WTC11 (cell line): ENCODE results near the gene MGAM2.

Experiments used
- ATF3 ChIP-seq: sonication (generic); formaldehyde crosslinking; conservative IDR thresholded peaks from 2 replicates; pipeline ENCODE4 v1.8.1; 2022; ENCODE audit warnings: mild to moderate bottlenecking, missing genetic modification reagents
- CTCF ChIP-seq: fragments of 200-600 bp; IDR thresholded peaks from 2 replicates; pipeline ENCODE4 v1.8.0; 2022; ENCODE audit warnings: antibody characterized with exemption
- MLX ChIP-seq: sonication (generic); formaldehyde crosslinking; IDR thresholded peaks from 2 replicates; pipeline ENCODE4 v1.8.1; 2023; ENCODE audit warnings: mild to moderate bottlenecking, missing genetic modification reagents, moderate library complexity
- NFE2L1 ChIP-seq: sonication (generic); formaldehyde crosslinking; IDR thresholded peaks from 2 replicates; pipeline ENCODE4 v1.8.1; 2023; ENCODE audit warnings: missing genetic modification reagents
- NFYB ChIP-seq: sonication (generic); formaldehyde crosslinking; conservative IDR thresholded peaks from 2 replicates; pipeline ENCODE4 v1.8.0; 2022; ENCODE audit warnings: low read depth, missing genetic modification reagents
- PRRX2 ChIP-seq: fragments of 250-450 bp; sonication (Bioruptor Pico); IDR thresholded peaks from 2 replicates; pipeline ENCODE4 v1.8.0; 2021; ENCODE audit warnings: mild to moderate bottlenecking
- TCF7 ChIP-seq: sonication (generic); formaldehyde crosslinking; IDR thresholded peaks from 2 replicates; pipeline ENCODE4 v1.8.0; 2022; ENCODE audit warnings: mild to moderate bottlenecking, low read depth, missing genetic modification reagents, moderate library complexity

- TF ChIP-seq CTCF (no peak), NFYB (no peak), PRRX2 (CRISPR knock-in tag) (no peak), TCF7 (CRISPR knock-in tag) (no peak), ATF3 (no peak), NFE2L1 (CRISPR knock-in tag) (no peak), MLX (no peak)
Observed at GRCh38 chr7:142089035-142089434, 22.5 kb upstream of the MGAM2 start.
